GM18505 (cell line): ENCODE data around the gene CAPNS2.
"Not testable (repeated sequence)": the region's sequence is repeated elsewhere in the genome, so short reads cannot be mapped to it uniquely, and the experiment has no call there.

Source experiments
- ATAC-seq: cut with Tn5 transposase; IDR thresholded peaks from one replicate; pipeline ENCODE4 v1.9.1; 2021; ENCODE audit not compliant: unreplicated experiment
- POLR2A ChIP-seq: IDR thresholded peaks from 4 replicates; pipeline ENCODE4 v1.6.1; 2011; ENCODE audit warnings: borderline replicate concordance; ENCODE audit not compliant: insufficient read depth, insufficient read length; ENCODE audit errors: extremely low read depth

Gene CAPNS2

GRCh38 chr16:55576384-55576783 lies 9.9 kb downstream of the CAPNS2 start:
- no peak for TF ChIP-seq POLR2A
- no peak for ATAC-seq

DNA sequence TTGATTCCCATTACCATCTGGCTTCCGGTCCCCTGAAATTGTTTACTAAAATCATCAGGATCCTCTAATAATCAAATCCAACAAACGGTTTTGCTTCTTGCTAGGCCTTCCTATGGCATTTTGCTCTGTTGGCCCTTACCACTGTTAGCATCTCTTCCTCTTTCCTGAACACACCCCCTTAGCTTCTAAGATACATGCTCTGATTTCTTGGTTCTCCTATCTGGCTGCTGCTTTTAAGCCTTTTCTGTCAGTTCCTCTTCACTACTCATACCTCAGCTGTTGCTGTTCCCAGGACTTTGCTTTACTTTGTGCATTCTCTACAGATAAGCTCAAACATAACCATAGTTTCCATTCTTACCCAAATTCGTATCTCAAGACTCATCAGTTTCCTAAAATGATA lies 11.4 kb downstream of the CAPNS2 start:
- TF ChIP-seq POLR2A = no peak
- ATAC-seq = no peak

GRCh38 chr16:55585631-55586030 lies 19.1 kb downstream of the CAPNS2 start:
- ATAC-seq = no peak
- no peak for TF ChIP-seq POLR2A

DNA sequence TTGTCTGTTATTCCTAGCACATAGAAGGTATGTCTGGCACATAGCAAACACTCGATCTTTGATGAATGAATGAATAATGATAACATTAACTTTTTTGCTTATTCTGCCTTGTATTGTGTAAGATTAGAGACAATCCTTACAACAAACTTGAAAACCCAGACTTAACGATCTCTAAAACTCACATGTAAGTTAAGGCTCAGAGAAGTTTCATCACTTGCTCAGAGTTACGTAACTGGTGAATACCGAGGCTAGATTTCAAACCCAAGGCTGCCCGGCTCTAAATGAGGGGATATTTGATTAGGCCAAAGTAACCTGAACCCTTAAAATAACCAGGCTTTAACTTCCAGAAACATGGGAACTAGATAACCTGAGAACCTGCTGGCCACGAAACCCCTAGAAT lies 22.3 kb downstream of the CAPNS2 start:
- TF ChIP-seq POLR2A = no peak
- ATAC-seq = no peak

DNA sequence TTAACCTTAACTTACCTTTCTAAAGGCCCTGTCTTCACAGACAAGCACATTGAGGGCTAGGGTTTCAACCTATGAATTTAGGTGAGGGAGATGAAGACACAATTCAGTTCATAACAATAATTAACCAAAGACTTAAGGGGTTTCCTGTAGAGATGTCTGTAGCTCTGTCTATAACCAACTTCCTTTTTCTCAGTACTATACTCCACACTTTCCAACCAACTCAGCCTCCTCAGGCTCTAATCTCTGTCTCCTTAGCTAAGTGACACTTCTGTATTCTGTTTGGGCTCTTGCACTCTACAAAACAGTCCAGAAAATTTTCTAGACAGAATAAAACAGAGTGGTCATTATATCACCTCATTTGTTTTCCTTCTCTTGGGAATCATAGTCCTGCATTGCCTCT lies 25.8 kb downstream of the CAPNS2 start:
- ATAC-seq = no peak
- no peak for TF ChIP-seq POLR2A

DNA sequence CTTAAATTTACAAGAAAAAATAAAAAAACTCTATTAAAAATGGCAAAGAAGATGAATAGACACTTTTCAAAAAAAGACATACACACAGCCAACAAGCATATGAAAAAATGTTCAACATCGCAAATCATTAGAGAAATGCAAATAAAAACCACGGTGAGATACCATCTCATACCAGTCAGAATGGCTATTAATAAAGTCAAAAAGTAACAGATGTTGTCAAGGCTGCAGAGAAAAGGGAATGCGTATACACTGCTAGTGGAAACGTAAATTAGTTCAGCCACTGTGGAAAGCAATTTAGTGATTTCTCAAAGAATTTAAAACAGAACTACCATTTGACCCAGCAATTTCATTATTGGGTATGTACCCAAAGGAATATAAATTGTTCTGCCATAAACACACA lies 31.4 kb downstream of the CAPNS2 start:
- no peak for TF ChIP-seq POLR2A
- ATAC-seq = no peak

DNA sequence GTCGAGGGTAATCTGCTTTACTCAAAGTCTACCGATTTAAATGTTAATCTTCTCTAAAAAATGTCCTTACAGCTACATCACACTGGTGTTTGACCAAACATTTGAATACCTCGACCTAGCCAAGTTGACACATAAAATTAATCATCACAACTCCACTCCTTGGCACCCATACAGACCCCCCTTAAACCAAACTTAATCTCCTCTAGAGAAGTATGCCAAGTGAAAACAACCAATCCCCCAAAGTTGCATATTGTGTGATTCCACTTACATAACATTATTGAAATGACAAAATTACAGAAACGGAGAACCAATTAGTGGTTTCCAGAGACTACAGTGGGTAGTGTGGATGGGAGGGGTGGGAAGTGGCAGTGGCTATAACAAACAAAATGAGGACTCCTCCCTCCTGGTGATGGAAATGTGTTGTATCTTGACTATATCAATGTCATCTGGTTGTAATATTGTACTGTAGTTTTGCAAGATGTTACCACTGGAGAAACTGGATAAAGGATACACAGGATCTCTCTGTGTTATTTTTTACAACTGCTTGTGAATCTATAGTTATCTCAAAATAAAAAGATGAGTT lies 39.4 kb downstream of the CAPNS2 start:
- no peak for ATAC-seq
- no peak for TF ChIP-seq POLR2A

DNA sequence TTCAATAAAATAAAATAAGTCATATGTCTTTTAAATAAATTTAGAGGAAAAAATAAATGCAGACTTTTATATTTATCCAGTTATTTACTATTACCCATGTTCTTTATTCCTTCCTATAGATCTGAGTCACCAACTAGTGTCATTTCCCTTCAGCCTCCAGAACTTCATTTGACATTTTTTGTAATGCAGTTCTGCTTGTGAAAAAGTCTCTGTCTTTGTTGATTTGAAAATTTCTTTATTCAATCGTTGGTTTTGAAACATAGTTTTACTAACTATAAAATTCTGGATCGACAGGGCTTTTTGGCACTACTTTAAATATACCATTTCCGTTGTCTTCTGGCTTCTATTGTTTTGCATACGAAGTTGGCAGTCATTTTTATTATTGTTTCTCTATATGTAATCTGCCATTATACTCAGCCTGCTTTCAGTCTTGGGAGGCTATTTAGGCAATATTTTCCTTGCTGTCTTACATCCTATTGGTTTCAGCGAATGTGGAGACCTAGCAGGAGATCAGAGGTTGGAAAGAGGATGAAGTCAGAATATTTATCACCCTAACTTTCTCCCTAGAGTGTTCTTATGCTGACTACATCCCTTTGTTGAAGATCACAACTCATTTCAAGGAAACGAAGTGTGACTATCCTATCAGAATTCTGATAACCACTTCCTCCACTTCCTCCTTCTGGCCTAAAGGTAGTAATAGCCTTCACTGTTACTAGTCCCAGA lies 47.3 kb downstream of the CAPNS2 start:
- TF ChIP-seq POLR2A = no peak

DNA sequence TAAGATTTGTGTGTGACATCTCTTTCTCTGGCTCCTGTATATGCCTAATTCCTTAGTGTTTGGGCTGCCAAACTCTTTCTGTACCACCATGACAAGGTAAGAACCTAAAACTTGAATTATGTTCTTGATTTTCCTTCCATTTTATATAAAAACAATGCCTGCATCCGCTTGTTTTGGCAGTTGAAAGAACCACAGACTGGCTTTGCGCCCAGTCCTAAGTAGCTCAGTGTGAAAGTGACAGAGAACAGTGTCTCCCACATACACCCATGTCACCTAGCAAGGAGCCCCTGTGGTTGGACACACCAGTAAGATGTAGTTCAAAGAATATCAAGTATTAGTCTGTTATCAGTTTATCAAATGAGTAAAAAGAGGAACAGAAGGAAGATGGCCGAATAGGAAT lies 48.6 kb downstream of the CAPNS2 start:
- ATAC-seq = no peak
- no peak for TF ChIP-seq POLR2A

More for the DNA sequence above, 47.3 kb downstream of the CAPNS2 start:
- no peak for ATAC-seq

- ATAC-seq = not testable (repeated sequence)
These were observed 49.2 kb downstream of the CAPNS2 start for GRCh38 chr16:55615670-55616069.
